ENCODE data around the gene CCNI. TPM values are rescaled to one million over a fixed set of nuclear protein-coding genes. Genes with fewer than 3 reads are reported as not detected.
"Not testable (repeated sequence)": the region's sequence is repeated elsewhere in the genome, so short reads cannot be mapped to it uniquely, and the experiment has no call there.

Gene CCNI
- total RNA-seq, 1 experiment from 2014 or later = 297 TPM

DNA sequence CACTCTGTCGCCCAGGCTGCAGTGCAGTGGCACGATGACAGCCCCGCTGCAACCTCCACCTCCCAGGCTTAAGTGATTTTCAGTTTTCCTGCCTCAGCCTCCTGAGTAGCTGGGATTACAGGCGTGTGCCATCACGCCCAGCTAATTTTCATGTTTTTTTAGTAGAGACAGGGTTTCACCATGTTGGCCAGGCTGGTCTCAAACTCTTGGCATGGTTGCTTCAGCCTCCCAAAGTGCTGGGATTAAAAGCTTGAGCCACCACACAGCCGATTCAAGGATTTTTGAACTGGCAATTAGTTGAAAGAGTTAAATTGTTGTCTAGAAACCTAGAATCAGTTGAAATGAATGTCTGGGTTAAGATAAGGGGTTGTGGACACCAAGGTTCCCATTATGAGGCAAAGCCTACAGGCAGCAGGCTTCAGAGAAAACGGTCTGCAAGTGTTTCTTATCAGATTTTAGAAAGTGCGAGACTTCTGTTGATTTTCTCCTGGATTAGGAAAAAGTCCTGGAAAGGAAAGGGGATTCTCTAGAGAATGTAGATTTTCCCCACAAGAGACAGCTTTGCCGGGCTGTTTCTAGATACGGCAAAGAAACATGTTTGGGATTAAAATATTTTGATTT, 8.3 kb upstream of the CCNI start:
- H3K4me3 Mint-ChIP-seq (ENCODE audit: unreplicated experiment) = no peak overlapping the region

DNA sequence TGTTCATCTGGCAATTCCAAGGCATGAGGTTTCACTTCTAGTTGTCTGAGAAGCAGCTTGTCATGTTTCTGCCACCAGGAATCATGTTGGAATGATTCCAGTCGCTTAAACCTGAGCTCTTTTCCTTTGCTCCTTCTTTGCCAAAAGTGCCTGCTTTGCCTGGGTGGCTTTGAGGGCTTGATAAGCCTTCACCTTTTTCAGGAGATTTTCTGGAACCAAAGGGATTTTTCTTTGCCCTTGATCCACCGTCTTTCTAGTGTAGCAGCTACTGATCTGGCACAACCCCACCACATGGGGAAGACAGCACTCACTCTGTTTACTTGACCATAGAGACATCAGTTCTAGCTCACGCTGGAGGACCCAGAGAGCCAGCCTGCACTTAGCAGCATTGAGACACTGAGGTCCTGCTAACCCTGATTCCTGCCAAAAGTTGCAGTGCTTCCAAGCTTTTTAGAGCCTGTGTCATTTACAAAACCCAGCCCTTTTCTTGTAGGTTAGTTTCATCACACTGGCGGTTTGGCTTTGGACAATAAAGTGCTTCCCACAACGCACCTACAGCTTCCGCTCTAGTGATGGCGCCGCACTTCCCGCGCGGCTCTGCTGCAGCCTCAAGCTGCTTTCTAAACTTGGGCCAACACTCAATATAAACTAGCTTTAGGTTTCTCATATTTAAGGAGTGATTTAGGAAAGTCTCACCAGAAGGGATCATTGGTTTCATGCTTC, 7.3 kb upstream of the CCNI start:
- TF ChIP-seq CTCF (IDR thresholded peaks at IDR 0.05; ENCODE audit: unreplicated experiment) = no peak
- DNase-seq (ENCODE audit: unreplicated experiment) = no peak
- Mint-ChIP-seq H3K27me3 (ENCODE audit: insufficient read depth, unreplicated experiment) (no peaks in the 10 kb centered on the region), H3K27ac (ENCODE audit: low read depth, unreplicated experiment) (no peak overlapping the region), H3K4me1 (ENCODE audit: insufficient read depth, unreplicated experiment) (peaks cover 9% of the 10 kb centered on the region), H3K9me3 (ENCODE audit: unreplicated experiment) (no peaks in the 10 kb centered on the region), H3K4me3 (ENCODE audit: unreplicated experiment) (no peak overlapping the region), H3K36me3 (ENCODE audit: insufficient read depth, unreplicated experiment) (peaks cover 12% of the 10 kb centered on the region)
- no TSS peak for BruUV-seq (replicated peaks)
- intact Hi-C loops (cut with micrococcal nuclease) = no loop called here
- ChIA-PET CTCF (interaction anchor here (0.9 to 3.1 kb wide), 5 partner anchors 9 to 49 kb away, joined by 3 to 16 read pairs (median 7); no protein-coding TSS in a partner anchor), POLR2A (interaction anchor here (0.7 to 3.8 kb wide), 6 partner anchors 10 to 122 kb away, joined by 3 to 17 read pairs (median 4); partner anchors contain the start of gene CCNG2)

More for the DNA sequence above, 8.3 kb upstream of the CCNI start:
- BruUV-seq (replicated peaks) = no TSS peak
- DNase-seq (ENCODE audit: unreplicated experiment) = no peak
- H3K36me3 Mint-ChIP-seq (ENCODE audit: insufficient read depth, unreplicated experiment) = peaks cover 12% of the 10 kb centered on the region
- no peaks in the 10 kb centered on the region for H3K27me3 Mint-ChIP-seq (ENCODE audit: insufficient read depth, unreplicated experiment)
- ChIA-PET POLR2A (interaction anchor here (0.7 to 3.8 kb wide), 5 partner anchors 9 to 121 kb away, joined by 3 to 17 read pairs (median 3); no protein-coding TSS in a partner anchor), CTCF (interaction anchor here (0.9 to 3.1 kb wide), 4 partner anchors 8 to 48 kb away, joined by 3 to 16 read pairs (median 6); no protein-coding TSS in a partner anchor)
- no peaks in the 10 kb centered on the region for H3K9me3 Mint-ChIP-seq (ENCODE audit: unreplicated experiment)
- TF ChIP-seq CTCF (IDR thresholded peaks at IDR 0.05; ENCODE audit: unreplicated experiment) = no peak
- H3K4me1 Mint-ChIP-seq (ENCODE audit: insufficient read depth, unreplicated experiment) = peaks cover 6% of the 10 kb centered on the region
- H3K27ac Mint-ChIP-seq (ENCODE audit: low read depth, unreplicated experiment) = no peak overlapping the region
- intact Hi-C loops (cut with micrococcal nuclease) = no loop called here

DNA sequence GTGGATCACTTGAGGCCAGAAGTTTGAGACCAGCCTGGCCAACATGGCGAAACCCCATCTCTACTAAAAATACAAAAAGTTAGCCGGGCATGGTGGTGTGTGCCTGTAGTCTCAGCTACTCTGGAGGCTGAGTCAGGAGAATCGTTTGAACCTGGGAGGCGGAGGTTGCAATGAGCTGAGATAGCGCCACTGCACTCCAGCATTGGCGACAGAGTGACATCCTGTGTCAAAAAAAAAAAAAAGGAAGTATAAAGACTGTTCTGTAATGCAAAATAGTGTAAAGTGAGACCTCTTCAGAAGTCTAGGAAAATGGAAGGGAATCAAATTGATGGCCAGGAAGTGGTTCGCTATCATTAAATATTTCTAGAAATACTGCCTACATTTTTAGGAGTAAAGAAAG, 5.0 kb upstream of the CCNI start:
- H3K9me3 Mint-ChIP-seq (ENCODE audit: unreplicated experiment); H3K4me3 Mint-ChIP-seq (ENCODE audit: unreplicated experiment); H3K27ac Mint-ChIP-seq (ENCODE audit: low read depth, unreplicated experiment); BruUV-seq (replicated peaks); DNase-seq (ENCODE audit: unreplicated experiment); intact Hi-C loops (cut with micrococcal nuclease); H3K27me3 Mint-ChIP-seq (ENCODE audit: insufficient read depth, unreplicated experiment): not testable (repeated sequence)
- ChIA-PET POLR2A (interaction anchor here (0.7 to 11.3 kb wide), 4 partner anchors 9 to 77 kb away, joined by 3 to 223 read pairs (median 11); partner anchors contain the start of gene CCNG2), CTCF (interaction anchor here (0.7 kb wide), 1 partner anchor 8 kb away, joined by 3 read pairs; no protein-coding TSS in a partner anchor)
- Mint-ChIP-seq H3K36me3 (ENCODE audit: insufficient read depth, unreplicated experiment) (peaks cover 19% of the 10 kb centered on the region), H3K4me1 (ENCODE audit: insufficient read depth, unreplicated experiment) (peaks cover 12% of the 10 kb centered on the region)

GRCh38 chr4:77079281-77079680, 3.5 kb upstream of the CCNI start:
- Mint-ChIP-seq H3K36me3 (ENCODE audit: insufficient read depth, unreplicated experiment) (peaks cover 17% of the 10 kb centered on the region), H3K27me3 (ENCODE audit: insufficient read depth, unreplicated experiment) (no peaks in the 10 kb centered on the region), H3K9me3 (ENCODE audit: unreplicated experiment) (no peaks in the 10 kb centered on the region), H3K4me1 (ENCODE audit: insufficient read depth, unreplicated experiment) (peaks cover 12% of the 10 kb centered on the region), H3K27ac (ENCODE audit: low read depth, unreplicated experiment) (no peak overlapping the region), H3K4me3 (ENCODE audit: unreplicated experiment) (no peak overlapping the region)
- CTCF ChIA-PET = interaction anchor here (0.9 to 1.8 kb wide), 3 partner anchors 16 to 124 kb away, joined by 3 to 5 read pairs (median 5); no protein-coding TSS in a partner anchor
- intact Hi-C loops (cut with micrococcal nuclease) = no loop called here
- no peak for DNase-seq (ENCODE audit: unreplicated experiment)
- no peak for TF ChIP-seq CTCF (IDR thresholded peaks at IDR 0.05; ENCODE audit: unreplicated experiment)
- POLR2A ChIA-PET = interaction anchor here (0.6 to 11.3 kb wide), 7 partner anchors 13 to 1571 kb away, joined by 3 to 223 read pairs (median 3); partner anchors contain the start of gene CCNG2
- BruUV-seq (replicated peaks) = no TSS peak
